GM12892 (cell line): ENCODE data around the gene ARHGEF19.

Experiments
- POLR2A ChIP-seq: IDR thresholded peaks from 2 replicates; pipeline ENCODE4 v1.6.1; 2011; ENCODE audit warnings: low read depth, low read length, control low read depth
- TAF1 ChIP-seq: IDR thresholded peaks from 2 replicates; pipeline ENCODE4 v1.6.1; 2011; ENCODE audit warnings: low read depth, mild to moderate bottlenecking, control low read depth, low read length, borderline replicate concordance

DNA sequence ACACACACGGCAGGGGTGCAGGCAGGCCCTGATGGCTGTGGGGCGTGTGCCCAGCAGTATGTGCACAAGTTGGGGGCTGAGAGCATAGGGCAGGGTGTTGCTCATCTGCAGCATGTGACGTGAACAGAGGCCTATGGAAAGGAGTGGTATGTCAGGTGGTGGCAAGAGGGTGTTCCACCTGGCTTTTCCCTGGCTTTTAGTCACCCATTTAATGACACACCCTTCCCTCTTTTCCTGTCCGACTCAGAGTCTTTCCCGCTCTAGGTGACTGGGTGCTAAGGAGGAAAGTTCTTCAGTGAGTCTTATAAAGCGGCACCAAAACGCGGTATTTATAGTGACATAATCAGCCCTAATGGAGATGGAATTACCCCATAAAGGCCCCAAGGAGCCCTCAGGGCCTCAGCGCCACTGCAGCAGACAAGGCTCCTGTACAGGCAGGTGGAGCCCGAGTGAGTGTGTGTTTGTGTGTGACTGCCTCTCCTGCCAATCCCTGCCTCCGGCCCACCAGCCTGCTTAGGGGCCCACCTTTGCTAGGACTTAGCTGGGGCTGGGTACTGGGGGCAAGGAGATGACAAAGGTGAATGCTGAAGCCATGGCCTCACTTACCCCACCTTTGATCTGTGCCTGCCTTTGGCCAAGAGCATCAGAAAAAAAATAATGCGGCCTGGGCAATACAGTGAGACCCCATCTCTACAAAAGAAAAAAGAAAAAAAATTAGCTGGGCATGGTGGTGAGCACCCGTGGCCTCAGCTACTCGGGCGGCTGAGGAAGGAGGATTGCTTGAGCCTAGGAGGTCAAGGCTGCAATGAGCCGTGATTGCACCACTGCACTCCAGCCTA lies 53.2 kb downstream of the ARHGEF19 start:
- TF ChIP-seq TAF1 (no peak), POLR2A (no peak)
